Measurements from ENCODE around the gene ITGA4.

DNA sequence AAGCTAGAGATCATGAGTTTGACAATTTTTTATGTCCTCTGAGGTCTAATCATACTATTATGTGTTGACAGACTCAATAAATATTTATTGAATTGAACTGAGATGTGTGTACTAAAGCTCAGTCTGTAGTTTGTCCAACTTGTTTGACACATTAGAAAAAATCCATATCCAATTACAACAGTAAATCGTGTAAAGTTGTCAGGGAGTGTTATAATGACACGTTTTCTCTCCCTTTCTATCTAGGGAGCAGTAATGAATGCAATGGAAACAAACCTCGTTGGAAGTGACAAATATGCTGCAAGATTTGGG lies 28.4 kb downstream of the ITGA4 start:
- no peak for TF ChIP-seq POLR2AphosphoS5 (IDR thresholded peaks at IDR 0.05)
- TF ChIP-seq, protein P1, sequence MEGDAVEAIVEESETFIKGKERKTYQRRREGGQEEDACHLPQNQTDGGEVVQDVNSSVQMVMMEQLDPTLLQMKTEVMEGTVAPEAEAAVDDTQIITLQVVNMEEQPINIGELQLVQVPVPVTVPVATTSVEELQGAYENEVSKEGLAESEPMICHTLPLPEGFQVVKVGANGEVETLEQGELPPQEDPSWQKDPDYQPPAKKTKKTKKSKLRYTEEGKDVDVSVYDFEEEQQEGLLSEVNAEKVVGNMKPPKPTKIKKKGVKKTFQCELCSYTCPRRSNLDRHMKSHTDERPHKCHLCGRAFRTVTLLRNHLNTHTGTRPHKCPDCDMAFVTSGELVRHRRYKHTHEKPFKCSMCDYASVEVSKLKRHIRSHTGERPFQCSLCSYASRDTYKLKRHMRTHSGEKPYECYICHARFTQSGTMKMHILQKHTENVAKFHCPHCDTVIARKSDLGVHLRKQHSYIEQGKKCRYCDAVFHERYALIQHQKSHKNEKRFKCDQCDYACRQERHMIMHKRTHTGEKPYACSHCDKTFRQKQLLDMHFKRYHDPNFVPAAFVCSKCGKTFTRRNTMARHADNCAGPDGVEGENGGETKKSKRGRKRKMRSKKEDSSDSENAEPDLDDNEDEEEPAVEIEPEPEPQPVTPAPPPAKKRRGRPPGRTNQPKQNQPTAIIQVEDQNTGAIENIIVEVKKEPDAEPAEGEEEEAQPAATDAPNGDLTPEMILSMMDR (IDR thresholded peaks at IDR 0.05) = no peak
- TF ChIP-seq POLR2A (IDR thresholded peaks at IDR 0.05) = no peak

Data from breast epithelium (tissue), 3 donors.